Epithelial cell of esophagus (primary cell): ENCODE measurements around the gene ARMC6.
A peak's percentile ranks its signal among the peaks of the same experiment; 100 is the strongest.
"Not testable (repeated sequence)": the region's sequence is repeated elsewhere in the genome, so short reads cannot be mapped to it uniquely, and the experiment has no call there.

Experiments used
- DNase-seq: peaks from one replicate; pipeline ENCODE4 v3.0.0; 2010; ENCODE audit warnings: low read depth
- H3K4me3 ChIP-seq: 2 replicates; pipeline ENCODE4 v1.5.1; 2011; ENCODE audit warnings: mild to moderate bottlenecking, low read length, control low read depth
- TF ChIP-seq, protein P1 (sequence below): IDR thresholded peaks from 2 replicates; pipeline ENCODE4 v1.5.1; 2011; ENCODE audit warnings: low read depth, mild to moderate bottlenecking, low read length, control low read depth, inconsistent platforms; ENCODE audit not compliant: insufficient read depth; ENCODE audit errors: missing control alignments

Gene ARMC6

GRCh38 chr19:19098084-19098702, 64.8 kb downstream of the ARMC6 start:
- H3K4me3 ChIP-seq = no peak overlapping the region
- TF ChIP-seq, protein P1, sequence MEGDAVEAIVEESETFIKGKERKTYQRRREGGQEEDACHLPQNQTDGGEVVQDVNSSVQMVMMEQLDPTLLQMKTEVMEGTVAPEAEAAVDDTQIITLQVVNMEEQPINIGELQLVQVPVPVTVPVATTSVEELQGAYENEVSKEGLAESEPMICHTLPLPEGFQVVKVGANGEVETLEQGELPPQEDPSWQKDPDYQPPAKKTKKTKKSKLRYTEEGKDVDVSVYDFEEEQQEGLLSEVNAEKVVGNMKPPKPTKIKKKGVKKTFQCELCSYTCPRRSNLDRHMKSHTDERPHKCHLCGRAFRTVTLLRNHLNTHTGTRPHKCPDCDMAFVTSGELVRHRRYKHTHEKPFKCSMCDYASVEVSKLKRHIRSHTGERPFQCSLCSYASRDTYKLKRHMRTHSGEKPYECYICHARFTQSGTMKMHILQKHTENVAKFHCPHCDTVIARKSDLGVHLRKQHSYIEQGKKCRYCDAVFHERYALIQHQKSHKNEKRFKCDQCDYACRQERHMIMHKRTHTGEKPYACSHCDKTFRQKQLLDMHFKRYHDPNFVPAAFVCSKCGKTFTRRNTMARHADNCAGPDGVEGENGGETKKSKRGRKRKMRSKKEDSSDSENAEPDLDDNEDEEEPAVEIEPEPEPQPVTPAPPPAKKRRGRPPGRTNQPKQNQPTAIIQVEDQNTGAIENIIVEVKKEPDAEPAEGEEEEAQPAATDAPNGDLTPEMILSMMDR = no peak
- DNase-seq = peak; percentile 10

- DNase-seq = no peak
- H3K4me3 ChIP-seq = no peak overlapping the region
- TF ChIP-seq, protein P1 = no peak
Measured at GRCh38 chr19:19098703-19099632, 65.6 kb downstream of the ARMC6 start.

- H3K4me3 ChIP-seq = no peak overlapping the region
- TF ChIP-seq, protein P1 = no peak
- DNase-seq = no peak
Measured at GRCh38 chr19:19101540-19101939, 68.1 kb downstream of the ARMC6 start.

DNA sequence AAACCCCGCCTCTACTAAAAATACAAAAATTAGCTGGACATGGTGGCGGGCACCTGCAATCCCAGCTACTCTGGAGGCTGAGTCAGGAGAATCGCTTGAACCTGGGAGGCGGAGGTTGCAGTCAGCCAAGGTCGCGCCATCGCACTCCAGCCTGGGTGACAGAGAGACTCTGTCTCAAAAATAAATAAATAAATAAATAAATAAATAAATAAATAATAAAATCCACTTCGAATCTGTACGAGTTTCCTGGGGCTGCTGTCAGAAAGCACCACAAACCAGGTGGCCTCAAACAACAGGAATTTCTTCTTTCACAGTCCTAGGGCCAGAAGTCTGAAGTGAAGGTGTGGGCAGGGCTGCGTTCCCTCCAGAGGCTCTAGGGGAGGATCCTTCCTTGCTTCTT, 69.2 kb downstream of the ARMC6 start:
- DNase-seq, H3K4me3 ChIP-seq: not testable (repeated sequence)

- TF ChIP-seq, protein P1 = no peak
- DNase-seq = peak; percentile 64
- H3K4me3 ChIP-seq = no peak overlapping the region
Measured at GRCh38 chr19:19103167-19103566, 69.8 kb downstream of the ARMC6 start.

GRCh38 chr19:19105365-19106055, 72.1 kb downstream of the ARMC6 start:
- H3K4me3 ChIP-seq = peak overlapping the region; percentile 51
- DNase-seq = peak; percentile 65

More at GRCh38 chr19:19105365-19106055, 72.1 kb downstream of the ARMC6 start:
- TF ChIP-seq, protein P1 = no peak
